ENCODE measurements around the gene OR2T12.
"Not testable (repeated sequence)": the region's sequence is repeated elsewhere in the genome, so short reads cannot be mapped to it uniquely, and the experiment has no call there.

OR2T12 gene

DNA sequence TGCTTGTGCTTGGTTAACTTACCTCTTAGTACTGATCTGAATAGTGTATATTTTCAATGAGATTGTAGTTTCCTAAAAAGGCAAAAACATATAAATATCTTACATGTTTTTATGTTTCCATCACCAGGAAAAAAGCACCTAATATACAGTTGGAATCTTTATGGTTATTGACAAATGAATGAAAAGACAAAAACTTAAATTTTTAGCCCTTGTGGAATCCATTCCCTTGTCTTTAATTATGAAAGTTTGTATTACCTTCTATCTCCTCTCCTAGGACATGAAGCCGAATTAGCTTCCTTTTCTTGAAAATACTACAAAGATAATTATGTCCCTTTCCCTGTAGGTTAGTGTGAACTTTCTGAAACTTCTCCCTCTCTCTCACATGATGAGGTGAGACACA is at the start of gene OR2T12:
Gene OR2T12 (minus strand): TSS at position 101 of the 400 bp plus-strand sequence. CDS start 7,846 bp downstream, outside the sequence.
- no peak for DNase-seq (ENCODE audit: extremely low read depth, low read depth)
- TF ChIP-seq, protein P1, sequence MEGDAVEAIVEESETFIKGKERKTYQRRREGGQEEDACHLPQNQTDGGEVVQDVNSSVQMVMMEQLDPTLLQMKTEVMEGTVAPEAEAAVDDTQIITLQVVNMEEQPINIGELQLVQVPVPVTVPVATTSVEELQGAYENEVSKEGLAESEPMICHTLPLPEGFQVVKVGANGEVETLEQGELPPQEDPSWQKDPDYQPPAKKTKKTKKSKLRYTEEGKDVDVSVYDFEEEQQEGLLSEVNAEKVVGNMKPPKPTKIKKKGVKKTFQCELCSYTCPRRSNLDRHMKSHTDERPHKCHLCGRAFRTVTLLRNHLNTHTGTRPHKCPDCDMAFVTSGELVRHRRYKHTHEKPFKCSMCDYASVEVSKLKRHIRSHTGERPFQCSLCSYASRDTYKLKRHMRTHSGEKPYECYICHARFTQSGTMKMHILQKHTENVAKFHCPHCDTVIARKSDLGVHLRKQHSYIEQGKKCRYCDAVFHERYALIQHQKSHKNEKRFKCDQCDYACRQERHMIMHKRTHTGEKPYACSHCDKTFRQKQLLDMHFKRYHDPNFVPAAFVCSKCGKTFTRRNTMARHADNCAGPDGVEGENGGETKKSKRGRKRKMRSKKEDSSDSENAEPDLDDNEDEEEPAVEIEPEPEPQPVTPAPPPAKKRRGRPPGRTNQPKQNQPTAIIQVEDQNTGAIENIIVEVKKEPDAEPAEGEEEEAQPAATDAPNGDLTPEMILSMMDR (IDR thresholded peaks at IDR 0.05; ENCODE audit: low read depth, low read length), result no peak

GRCh38 chr1:248348475-248348874 is 45.3 kb upstream of the OR2T12 start, which contains the start of gene OR14C36:
Gene OR14C36, plus strand, starts transcription at chr1:248348775. Its CDS starts 0 bp downstream, at chr1:248348775.
- DNase-seq (ENCODE audit: extremely low read depth, low read depth), result no peak

DNA sequence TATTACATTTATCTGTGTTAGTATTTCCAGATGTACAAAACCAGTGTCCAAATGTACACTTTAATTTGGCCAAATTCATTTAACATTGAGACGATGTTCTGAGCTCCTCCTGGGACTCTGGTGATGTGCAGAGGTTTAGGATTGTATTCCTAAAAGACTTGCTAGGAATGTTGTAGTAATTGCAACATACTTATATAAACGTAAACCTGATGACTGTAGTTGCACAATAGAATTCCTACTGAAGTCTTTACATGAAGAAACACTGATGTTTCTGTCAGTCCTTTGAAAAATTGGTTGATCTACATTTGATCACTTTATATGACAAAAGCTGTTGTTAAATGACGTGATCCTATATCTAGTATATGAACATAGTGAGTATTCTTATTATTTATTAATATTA is 40.2 kb upstream of the OR2T12 start:
- TF ChIP-seq, protein P1 (IDR thresholded peaks at IDR 0.05; ENCODE audit: low read depth, low read length), result no peak
- DNase-seq (ENCODE audit: extremely low read depth, low read depth), result no peak

More at GRCh38 chr1:248348475-248348874, 45.3 kb upstream of the OR2T12 start, which contains the start of gene OR14C36:
- TF ChIP-seq, protein P1 (IDR thresholded peaks at IDR 0.05; ENCODE audit: low read depth, low read length), result no peak

DNA sequence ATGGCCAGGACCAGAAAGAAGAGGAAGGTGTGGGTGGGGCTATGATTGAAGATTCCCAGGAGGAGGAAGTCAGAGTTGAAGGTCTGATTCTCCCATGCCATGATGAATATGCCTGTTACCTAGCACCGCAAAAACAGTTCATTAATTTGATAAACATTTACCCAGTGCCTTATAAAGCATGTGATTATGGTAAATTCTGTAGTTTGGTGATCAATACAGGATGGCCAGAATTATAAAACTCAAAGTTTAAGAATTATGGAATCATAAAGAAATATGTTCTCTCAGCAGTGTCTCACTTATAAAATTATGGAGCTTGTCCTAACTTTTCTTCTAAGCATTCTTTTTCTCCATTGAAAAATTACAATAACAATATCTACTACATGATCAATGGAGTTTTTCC is 21.2 kb upstream of the OR2T12 start, which contains the start of gene OR2M7:
Gene OR2M7 (minus strand): TSS at position 101 of the 400 bp plus-strand sequence. CDS start 0 bp downstream, at position 101.
- no peak for DNase-seq (ENCODE audit: extremely low read depth, low read depth)
- TF ChIP-seq, protein P1 (IDR thresholded peaks at IDR 0.05; ENCODE audit: low read depth, low read length), result no peak

DNA sequence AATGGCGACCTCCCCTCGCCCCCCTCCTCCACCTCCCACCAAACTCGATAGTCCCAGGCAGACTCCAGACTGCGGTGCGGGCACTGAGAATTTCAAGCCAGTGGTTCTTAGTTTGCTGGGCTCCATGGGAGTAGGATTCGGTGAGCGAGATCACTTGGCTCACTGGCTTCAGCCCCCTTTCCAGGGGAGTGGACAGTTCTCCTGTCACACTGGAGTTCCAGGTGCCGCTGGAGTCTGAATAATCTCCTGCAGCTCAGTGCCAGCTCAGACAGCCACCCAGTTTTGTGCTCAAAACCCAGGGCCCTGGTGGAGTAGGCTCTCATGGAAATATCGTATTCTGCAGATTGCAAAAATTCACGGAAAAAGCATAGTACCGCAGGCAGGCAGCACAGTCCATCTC is 13.6 kb upstream of the OR2T12 start:
- TF ChIP-seq, protein P1 (IDR thresholded peaks at IDR 0.05; ENCODE audit: low read depth, low read length), result no peak
- no peak for DNase-seq (ENCODE audit: extremely low read depth, low read depth)

GRCh38 chr1:248306740-248307139 is 3.5 kb upstream of the OR2T12 start:
- not testable (repeated sequence) for DNase-seq (ENCODE audit: extremely low read depth, low read depth)

- TF ChIP-seq, protein P1 (IDR thresholded peaks at IDR 0.05; ENCODE audit: low read depth, low read length), result no peak
- no peak for DNase-seq (ENCODE audit: extremely low read depth, low read depth)
Observed at GRCh38 chr1:248306103-248306502, 2.9 kb upstream of the OR2T12 start.

DNA sequence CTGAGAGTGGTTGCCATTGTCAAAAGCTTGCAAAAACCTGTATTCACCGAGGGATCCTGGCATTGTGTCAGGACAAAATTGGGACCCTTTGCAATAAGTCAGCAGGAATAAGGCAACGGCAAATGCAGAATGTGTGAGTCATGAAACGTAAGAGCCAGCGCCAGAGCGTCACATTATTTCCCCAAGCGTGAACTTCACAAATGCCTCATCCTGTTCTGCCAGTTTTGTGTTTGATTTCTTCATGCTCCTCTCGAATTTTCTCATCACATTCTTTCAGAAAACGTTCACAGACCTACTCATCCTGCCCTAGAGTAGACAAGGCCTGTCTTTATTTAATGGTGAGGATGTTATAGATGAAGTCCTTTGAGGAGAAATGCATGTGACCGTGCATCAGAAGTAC is 2.4 kb upstream of the OR2T12 start:
- not testable (repeated sequence) for DNase-seq (ENCODE audit: extremely low read depth, low read depth)
